Measurements from ENCODE around the gene CAVIN2.
"Not testable (repeated sequence)": the region's sequence is repeated elsewhere in the genome, so short reads cannot be mapped to it uniquely, and the experiment has no call there.

CAVIN2 gene

GRCh38 chr2:191797500-191797899 lies 49.4 kb downstream of the CAVIN2 start:
- no peak for DNase-seq

- DNase-seq: no peak
Observed at GRCh38 chr2:191795715-191796114, 51.2 kb downstream of the CAVIN2 start.

- DNase-seq: no peak
Observed at GRCh38 chr2:191791953-191792560, 54.8 kb downstream of the CAVIN2 start.

- DNase-seq: no peak
Observed at GRCh38 chr2:191790737-191791136, 56.2 kb downstream of the CAVIN2 start.

GRCh38 chr2:191789796-191790195 lies 57.1 kb downstream of the CAVIN2 start:
- DNase-seq: no peak

GRCh38 chr2:191786694-191787093 lies 60.2 kb downstream of the CAVIN2 start:
- DNase-seq: no peak

GRCh38 chr2:191785651-191786050 lies 61.2 kb downstream of the CAVIN2 start:
- not testable (repeated sequence) for DNase-seq
